GM19438 (cell line): ENCODE data around the gene FAM110D.

Experiments used
- ATAC-seq: cut with Tn5 transposase; IDR thresholded peaks from one replicate; pipeline ENCODE4 v1.9.1; 2021; ENCODE audit warnings: low read depth; ENCODE audit not compliant: unreplicated experiment

FAM110D gene

GRCh38 chr1:26127235-26128163, 31.4 kb upstream of the FAM110D start:
- ATAC-seq = no peak

GRCh38 chr1:26129778-26130177, 29.1 kb upstream of the FAM110D start:
- no peak for ATAC-seq

- no peak for ATAC-seq
These were observed 28.2 kb upstream of the FAM110D start for GRCh38 chr1:26130695-26131094.

- no peak for ATAC-seq
These were observed 26.6 kb upstream of the FAM110D start for GRCh38 chr1:26132128-26132833.

GRCh38 chr1:26132834-26133167, 26.1 kb upstream of the FAM110D start:
- no peak for ATAC-seq

GRCh38 chr1:26134466-26134865, 24.4 kb upstream of the FAM110D start:
- ATAC-seq = no peak

GRCh38 chr1:26138974-26139558, 19.8 kb upstream of the FAM110D start:
- no peak for ATAC-seq

- ATAC-seq = no peak
These were observed 16.7 kb upstream of the FAM110D start for GRCh38 chr1:26142159-26142558.

- ATAC-seq = no peak
These were observed 13.6 kb upstream of the FAM110D start for GRCh38 chr1:26145041-26145959.

GRCh38 chr1:26145960-26146294, 13.0 kb upstream of the FAM110D start:
- no peak for ATAC-seq

GRCh38 chr1:26148887-26149286, 10.0 kb upstream of the FAM110D start:
- no peak for ATAC-seq

- no peak for ATAC-seq
These were observed 4.8 kb upstream of the FAM110D start for GRCh38 chr1:26153966-26154532.

- no peak for ATAC-seq
These were observed 4.1 kb upstream of the FAM110D start for GRCh38 chr1:26154750-26155149.

GRCh38 chr1:26155370-26156284, 3.3 kb upstream of the FAM110D start:
- ATAC-seq = no peak

- no peak for ATAC-seq
These were observed 2.4 kb upstream of the FAM110D start for GRCh38 chr1:26156285-26157038.

- ATAC-seq = no peak
These were observed 490 bp upstream of the FAM110D start for GRCh38 chr1:26158271-26158907.

GRCh38 chr1:26159743-26160039, 812 bp downstream of the FAM110D start:
- no peak for ATAC-seq
